ENCODE data around the gene POC1B.

DNA sequence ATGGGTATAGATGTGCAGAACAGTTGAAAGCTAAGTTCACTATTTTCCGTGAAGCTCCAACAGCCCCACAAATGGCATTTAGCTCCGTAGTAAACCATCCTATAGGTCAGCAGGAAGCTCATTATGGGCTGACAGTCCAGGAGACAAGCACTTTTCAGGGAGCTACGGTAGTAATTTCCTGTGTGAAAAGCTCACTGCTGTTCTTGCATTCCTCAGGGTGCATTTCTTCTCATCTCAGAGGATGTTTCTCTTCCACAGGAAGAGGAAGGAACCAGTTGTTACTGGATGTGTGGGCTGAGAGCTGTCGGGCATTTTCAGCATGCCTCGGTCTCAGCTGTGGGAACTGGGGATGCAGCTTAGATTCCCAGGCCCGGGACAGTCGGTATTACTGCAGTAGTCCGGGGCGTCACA, 74.0 kb downstream of the POC1B start:
- TF ChIP-seq POLR2A (IDR thresholded peaks at IDR 0.05; ENCODE audit: low read depth, low read length) (no peak), TAF1 (IDR thresholded peaks at IDR 0.05; ENCODE audit: low read depth, low read length) (no peak), POLR2AphosphoS5 (IDR thresholded peaks at IDR 0.05; ENCODE audit: low read depth, low read length) (no peak)
